GM19455 (cell line): ENCODE results near the gene NKX1-2.

Experiments
- ATAC-seq: cut with Tn5 transposase; IDR thresholded peaks from one replicate; pipeline ENCODE4 v1.9.1; 2021; ENCODE audit not compliant: unreplicated experiment

Gene NKX1-2

GRCh38 chr10:124418726-124419501, 30.9 kb downstream of the NKX1-2 start, which contains the start of gene OAT:
OAT (minus strand) TSS chr10:124418923; CDS start chr10:124412171, 6,752 bp downstream.
- ATAC-seq: peak; percentile 95

- peak; percentile 26 for ATAC-seq
Observed at GRCh38 chr10:124417895-124418725, 31.7 kb downstream of the NKX1-2 start.

GRCh38 chr10:124416733-124417132, 33.1 kb downstream of the NKX1-2 start:
- ATAC-seq: no peak

GRCh38 chr10:124415210-124415609, 34.6 kb downstream of the NKX1-2 start:
- no peak for ATAC-seq

- ATAC-seq: no peak
Observed at GRCh38 chr10:124414076-124414475, 35.8 kb downstream of the NKX1-2 start.

GRCh38 chr10:124409696-124410095, 40.1 kb downstream of the NKX1-2 start:
- ATAC-seq: no peak

GRCh38 chr10:124408357-124408756, 41.5 kb downstream of the NKX1-2 start:
- ATAC-seq: no peak

- ATAC-seq: no peak
Observed at GRCh38 chr10:124407456-124407855, 42.4 kb downstream of the NKX1-2 start.

- peak; percentile 89 for ATAC-seq
Observed at GRCh38 chr10:124403548-124403947, 46.3 kb downstream of the NKX1-2 start.

- ATAC-seq: no peak
Observed at GRCh38 chr10:124402273-124402672, 47.6 kb downstream of the NKX1-2 start.

GRCh38 chr10:124401633-124402032, 48.2 kb downstream of the NKX1-2 start:
- no peak for ATAC-seq
